ENCODE data around the gene QRICH1.

DNA sequence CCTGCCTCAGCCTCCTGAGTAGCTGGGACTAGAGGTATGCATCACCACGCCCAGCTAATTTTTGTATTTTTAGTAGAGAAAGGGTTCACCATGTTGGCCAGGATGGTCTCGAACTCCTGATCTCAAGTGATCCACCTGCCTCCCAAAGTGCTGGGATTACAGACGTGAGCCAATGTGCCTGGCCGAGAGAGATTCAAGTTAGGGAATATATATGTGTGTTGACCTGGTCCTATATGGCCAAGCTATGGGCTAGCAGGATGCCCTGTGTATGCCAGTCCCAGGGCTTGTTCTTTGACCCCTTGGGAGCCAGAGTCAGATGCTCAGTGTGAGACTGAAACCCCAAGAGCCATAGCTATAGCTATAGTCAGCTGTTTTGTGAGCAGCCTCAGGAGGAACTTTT lies 70.1 kb downstream of the QRICH1 start:
- TF ChIP-seq, protein P1, sequence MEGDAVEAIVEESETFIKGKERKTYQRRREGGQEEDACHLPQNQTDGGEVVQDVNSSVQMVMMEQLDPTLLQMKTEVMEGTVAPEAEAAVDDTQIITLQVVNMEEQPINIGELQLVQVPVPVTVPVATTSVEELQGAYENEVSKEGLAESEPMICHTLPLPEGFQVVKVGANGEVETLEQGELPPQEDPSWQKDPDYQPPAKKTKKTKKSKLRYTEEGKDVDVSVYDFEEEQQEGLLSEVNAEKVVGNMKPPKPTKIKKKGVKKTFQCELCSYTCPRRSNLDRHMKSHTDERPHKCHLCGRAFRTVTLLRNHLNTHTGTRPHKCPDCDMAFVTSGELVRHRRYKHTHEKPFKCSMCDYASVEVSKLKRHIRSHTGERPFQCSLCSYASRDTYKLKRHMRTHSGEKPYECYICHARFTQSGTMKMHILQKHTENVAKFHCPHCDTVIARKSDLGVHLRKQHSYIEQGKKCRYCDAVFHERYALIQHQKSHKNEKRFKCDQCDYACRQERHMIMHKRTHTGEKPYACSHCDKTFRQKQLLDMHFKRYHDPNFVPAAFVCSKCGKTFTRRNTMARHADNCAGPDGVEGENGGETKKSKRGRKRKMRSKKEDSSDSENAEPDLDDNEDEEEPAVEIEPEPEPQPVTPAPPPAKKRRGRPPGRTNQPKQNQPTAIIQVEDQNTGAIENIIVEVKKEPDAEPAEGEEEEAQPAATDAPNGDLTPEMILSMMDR (IDR thresholded peaks at IDR 0.05) = no peak
- no peak for TF ChIP-seq IRF3 (IDR thresholded peaks at IDR 0.05; ENCODE audit: low read depth, low read length)

All from SK-N-SH (cell line).